Esophagus muscularis mucosa (tissue), 4 donors: ENCODE measurements around the gene PPP3CA. TPM values are rescaled to one million over a fixed set of nuclear protein-coding genes. Genes with fewer than 3 reads are reported as not detected.

Experiments used
- DNase-seq: peaks from one replicate; pipeline ENCODE4 v3.0.0-alpha.2; 2017; ENCODE audit errors: extremely low spot score
- H3K27ac ChIP-seq, 4 donors: fragments of 200-600 bp; sonication (generic); replicated peaks in 1 of 4; 1 replicate in 3 of 4; 2 replicates in 1 of 4; pipeline ENCODE4 v1.5.1; 2016 to 2019; ENCODE audit warnings: mild to moderate bottlenecking in 1 of 4
- H3K27me3 ChIP-seq, 4 donors: fragments of 200-600 bp; sonication (generic); one replicate each; pipeline versions ENCODE4 v1.5.1 to v1.6.0; 2016 to 2019
- H3K36me3 ChIP-seq, 4 donors: fragments of 200-600 bp; sonication (generic); one replicate each; pipeline ENCODE4 v1.5.1; 2016 to 2019
- H3K4me1 ChIP-seq, 4 donors: fragments of 200-600 bp; sonication (generic); one replicate each; pipeline ENCODE4 v1.5.1; 2016 to 2019
- H3K4me3 ChIP-seq, 4 donors: fragments of 200-600 bp; sonication (generic); 1 replicate in 2 of 4; 2 replicates in 2 of 4; pipeline ENCODE4 v1.5.1; 2016 to 2019; ENCODE audit warnings: mild to moderate bottlenecking in 4 of 4, moderate library complexity in 1 of 4
- H3K9me3 ChIP-seq, 4 donors: fragments of 200-600 bp; sonication (generic); 1 replicate in 3 of 4; 2 replicates in 1 of 4; pipeline ENCODE4 v1.5.1; 2016 to 2019
- CTCF ChIP-seq, 3 experiments: fragments of 200-600 bp in 2 of 3; fragments of 450-650 bp in 1 of 3; sonication (generic) in 2 of 3; IDR thresholded peaks; one replicate each; pipeline ENCODE4 v1.5.1; 2017 to 2019; ENCODE audit warnings: antibody characterized with exemption in 3 of 3, mild to moderate bottlenecking in 2 of 3, moderate library complexity in 1 of 3
- EP300 ChIP-seq: sonication (generic); formaldehyde crosslinking; IDR thresholded peaks from one replicate; pipeline ENCODE4 v1.6.1; 2017; ENCODE audit warnings: antibody characterized with exemption
- POLR2A ChIP-seq: fragments of 450-650 bp; IDR thresholded peaks from one replicate; pipeline ENCODE4 v1.6.1; 2017; ENCODE audit warnings: antibody characterized with exemption, moderate library complexity, mild to moderate bottlenecking, low read depth
- POLR2AphosphoS5 ChIP-seq, 2 donors: sonication (generic); formaldehyde crosslinking; IDR thresholded peaks; one replicate each; pipeline ENCODE4 v1.6.1; 2017; ENCODE audit warnings: antibody characterized with exemption in 2 of 2
- WGBS: methylation state at CpG from one replicate; pipeline ENCODE4 v1.1.5; 2018; 5-methylcytosine and 5-hydroxymethylcytosine counted together
- intact Hi-C: fragments of 100-400 bp; cut with DNase I; formaldehyde crosslinking; loops from one replicate; pipeline ENCODE4 v1.15.1; 2023
- total RNA-seq, 4 donors: library from RNA; depleted of rRNA; stranded (reverse); fragments of >200 nt; gene quantifications; one replicate each; pipeline versions ENCODE4 v1.1.0 to v1.2.1, GENCODE V29; 2016

The PPP3CA gene
- total RNA-seq, 4 donors from 2014 or later, result 21.3 to 31.6 (median 23.3) TPM

GRCh38 chr4:101025755-101026154 lies 321.6 kb downstream of the PPP3CA start:
- intact Hi-C loops, result no loop called here
- no peak overlapping the region for H3K27ac ChIP-seq
- H3K36me3 ChIP-seq, result peaks cover 0 to 5% (median 0%) of the 10 kb centered on the region in 4 donors
- peaks cover 2 to 22% (median 17%) of the 10 kb centered on the region in 4 donors for H3K4me1 ChIP-seq
- no peaks in the 10 kb centered on the region for H3K9me3 ChIP-seq
- H3K27me3 ChIP-seq, result no peaks in the 10 kb centered on the region
- no peak overlapping the region for H3K4me3 ChIP-seq
- DNase-seq, result no peak
- 87% methylated on average over 8 of the region's 8 CpGs for WGBS
- TF ChIP-seq EP300 (no peak), CTCF (IDR thresholded peaks at IDR 0.05) (no peak), POLR2A (no peak)

GRCh38 chr4:101022151-101023024 lies 324.9 kb downstream of the PPP3CA start:
- no peak for TF ChIP-seq EP300
- TF ChIP-seq POLR2A, result no peak
- no peak for TF ChIP-seq POLR2AphosphoS5 (IDR thresholded peaks at IDR 0.05)
- TF ChIP-seq CTCF (IDR thresholded peaks at IDR 0.05), result no peak
- Histone ChIP-seq H3K9me3 (no peaks in the 10 kb centered on the region), H3K4me1 (peaks cover 3 to 37% (median 19%) of the 10 kb centered on the region in 4 donors), H3K27me3 (no peaks in the 10 kb centered on the region), H3K4me3 (no peak overlapping the region), H3K36me3 (peaks cover 0 to 5% (median 0%) of the 10 kb centered on the region in 4 donors), H3K27ac (no peak overlapping the region)
- 89% methylated on average over 8 of the region's 8 CpGs for WGBS
- DNase-seq, result no peak
- intact Hi-C loops, result no loop called here

- Histone ChIP-seq H3K27me3 (no peaks in the 10 kb centered on the region), H3K4me3 (no peak overlapping the region), H3K9me3 (no peaks in the 10 kb centered on the region), H3K27ac (no peak overlapping the region), H3K4me1 (peaks cover 3 to 37% (median 19%) of the 10 kb centered on the region in 4 donors), H3K36me3 (peaks cover 0 to 3% (median 0%) of the 10 kb centered on the region in 4 donors)
- TF ChIP-seq POLR2A (no peak), POLR2AphosphoS5 (IDR thresholded peaks at IDR 0.05) (peak in 1 of 2 donors; percentile 34)
- no peak for DNase-seq
- intact Hi-C loops, result no loop called here
- 56% methylated on average over 4 of the region's 4 CpGs for whole genome bisulfite sequencing
These were observed 326.4 kb downstream of the PPP3CA start for GRCh38 chr4:101020956-101021355.

GRCh38 chr4:101019941-101020401 lies 327.4 kb downstream of the PPP3CA start:
- Histone ChIP-seq H3K9me3 (no peaks in the 10 kb centered on the region), H3K36me3 (no peaks in the 10 kb centered on the region), H3K27ac (no peak overlapping the region), H3K4me3 (no peak overlapping the region), H3K27me3 (no peaks in the 10 kb centered on the region), H3K4me1 (peaks cover 3 to 37% (median 19%) of the 10 kb centered on the region in 4 donors)
- WGBS, result 53% methylated on average over 1 of the region's 1 CpG
- no peak for TF ChIP-seq POLR2A
- no peak for TF ChIP-seq CTCF (IDR thresholded peaks at IDR 0.05)
- TF ChIP-seq POLR2AphosphoS5 (IDR thresholded peaks at IDR 0.05), result no peak
- no peak for TF ChIP-seq EP300
- no peak for DNase-seq
- intact Hi-C loops, result no loop called here

DNA sequence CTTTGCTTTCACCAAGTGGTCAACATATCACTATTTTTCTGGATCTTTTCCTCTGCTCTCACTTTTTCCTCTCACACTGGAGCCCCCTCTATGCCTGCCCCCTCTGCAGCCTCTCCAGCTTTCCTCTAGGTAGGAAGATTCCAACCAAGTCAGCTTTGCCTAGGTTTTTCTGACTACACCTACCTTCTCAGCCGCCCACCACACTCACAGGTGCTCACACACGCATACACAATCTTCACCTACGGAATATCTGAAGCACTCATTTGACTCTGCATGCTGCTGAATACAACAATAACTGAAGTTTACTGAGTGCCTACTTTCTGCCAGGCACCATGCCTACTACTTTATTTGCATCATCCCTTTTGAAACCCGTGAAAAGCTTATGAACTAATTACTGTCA lies 328.0 kb downstream of the PPP3CA start:
- H3K27ac ChIP-seq, result no peak overlapping the region
- intact Hi-C loops, result no loop called here
- no peaks in the 10 kb centered on the region for H3K27me3 ChIP-seq
- no peaks in the 10 kb centered on the region for H3K36me3 ChIP-seq
- H3K9me3 ChIP-seq, result no peaks in the 10 kb centered on the region
- TF ChIP-seq EP300, result no peak
- TF ChIP-seq POLR2AphosphoS5 (IDR thresholded peaks at IDR 0.05), result no peak
- no peak for TF ChIP-seq POLR2A
- TF ChIP-seq CTCF (IDR thresholded peaks at IDR 0.05), result no peak
- WGBS, result 97% methylated on average over 4 of the region's 4 CpGs
- DNase-seq, result no peak
- H3K4me1 ChIP-seq, result peaks cover 3 to 37% (median 19%) of the 10 kb centered on the region in 4 donors
- no peak overlapping the region for H3K4me3 ChIP-seq
